A549 (cell line): ENCODE results near the gene ATP7B. TPM values are rescaled to one million over a fixed set of nuclear protein-coding genes. Genes with fewer than 3 reads are reported as not detected.

Experiments used
- ATAC-seq, 2 experiments: fragments of 200-7000 bp in 1 of 2; fragments of >200 bp in 1 of 2; cut with Nextera tagmentation in 1 of 2; cut with Tn5 transposase in 1 of 2; 3 replicates each; pipeline versions ENCODE4 v1.8.0 to v1.9.1; 2018 to 2020; ENCODE audit warnings: mild to moderate bottlenecking in 1 of 2, moderate library complexity in 1 of 2
- CTCF ChIA-PET: fragments of 300-600 bp; sonication (Branson Sonifier 250); formaldehyde crosslinking; extraction: SDS; loops from one replicate; lab custom pipeline; 2021; ENCODE audit warnings: antibody characterized with exemption, inconsistent platforms; lab: Yijun Ruan, JAX
- POLR2A ChIA-PET: fragments of 350-600 bp; formaldehyde crosslinking; extraction: SDS; loops from one replicate; lab custom pipeline; 2021; ENCODE audit warnings: antibody characterized with exemption, inconsistent platforms; lab: Yijun Ruan, JAX
- DNase-seq, 2 experiments: peaks; one replicate each; pipeline versions ENCODE4 v3.0.0 to v3.0.0-alpha.2; 2011 to 2016; ENCODE audit warnings: low read depth in 1 of 2, low spot score in 1 of 2
- FAIRE-seq: peaks from 2 replicates; lab custom pipeline; 2011; peaks lifted over from hg19 to GRCh38; lab: Jason Lieb, UNC
- H3K27ac ChIP-seq, 2 experiments: fragments of >200 bp; sonication (Bioruptor Twin); formaldehyde crosslinking; 3 replicates each; pipeline ENCODE4 v1.5.1; 2016 to 2017
- H3K4me1 ChIP-seq: fragments of >200 bp; sonication (Bioruptor Twin); formaldehyde crosslinking; 3 replicates; pipeline ENCODE4 v1.6.1; 2016
- H3K4me2 ChIP-seq: fragments of >200 bp; sonication (Bioruptor Twin); formaldehyde crosslinking; 3 replicates; pipeline ENCODE4 v1.6.1; 2016
- H3K4me3 ChIP-seq: fragments of >200 bp; sonication (Bioruptor Twin); formaldehyde crosslinking; 3 replicates; pipeline ENCODE4 v1.5.1; 2016
- H3K9me3 ChIP-seq: fragments of >200 bp; sonication (Bioruptor Twin); formaldehyde crosslinking; 3 replicates; pipeline ENCODE4 v1.6.1; 2016
- CHD2 ChIP-seq: fragments of 150-350 bp; IDR thresholded peaks from 2 replicates; pipeline ENCODE4 v1.6.1; 2014; ENCODE audit warnings: low read length; ENCODE audit not compliant: partially characterized antibody
- CHD4 ChIP-seq: fragments of 200-600 bp; sonication (generic); IDR thresholded peaks from 2 replicates; pipeline ENCODE4 v1.6.1; 2016; ENCODE audit warnings: antibody characterized with exemption, mild to moderate bottlenecking, borderline replicate concordance
- CTCF ChIP-seq: fragments of >200 bp; sonication (Bioruptor Twin); formaldehyde crosslinking; IDR thresholded peaks from 3 replicates; pipeline ENCODE4 v1.5.1; 2016
- EP300 ChIP-seq, 2 experiments: fragments of >200 bp; sonication (Bioruptor Twin); formaldehyde crosslinking; IDR thresholded peaks; 2 replicates in 1 of 2; 3 replicates in 1 of 2; pipeline ENCODE4 v1.6.1; 2016 to 2017
- FOSL2 ChIP-seq, 2 experiments: fragments of 450-650 bp in 1 of 2; fragments of >200 bp in 1 of 2; sonication (Bioruptor Twin) in 1 of 2; formaldehyde crosslinking; IDR thresholded peaks; 2 replicates each; pipeline versions ENCODE4 v1.5.0 to v1.6.1; 2016 to 2020; ENCODE audit warnings: mild to moderate bottlenecking in 1 of 2, moderate library complexity in 1 of 2
- JUNB ChIP-seq: fragments of >200 bp; sonication (Bioruptor Twin); formaldehyde crosslinking; IDR thresholded peaks from 2 replicates; pipeline ENCODE4 v1.6.1; 2016
- KDM5A ChIP-seq: fragments of 200-600 bp; sonication (generic); IDR thresholded peaks from 2 replicates; pipeline ENCODE4 v1.6.1; 2016; ENCODE audit warnings: antibody characterized with exemption, mild to moderate bottlenecking
- MAFK ChIP-seq: fragments of 450-650 bp; IDR thresholded peaks from 2 replicates; pipeline ENCODE4 v1.6.1; 2014; ENCODE audit not compliant: partially characterized antibody
- POLR2AphosphoS2 ChIP-seq: conservative IDR thresholded peaks from 2 replicates; pipeline ENCODE4 v1.6.1; 2012; ENCODE audit warnings: low read length, improper control_type of control experiment, inconsistent platforms
- RAD21 ChIP-seq, 2 experiments: fragments of >200 bp in 1 of 2; sonication (Bioruptor Twin) in 1 of 2; formaldehyde crosslinking in 1 of 2; IDR thresholded peaks in 1 of 2; conservative IDR thresholded peaks in 1 of 2; 2 replicates in 1 of 2; 3 replicates in 1 of 2; pipeline ENCODE4 v1.6.1; 2012 to 2018; ENCODE audit warnings: inconsistent platforms in 1 of 2
- RNF2 ChIP-seq: fragments of 200-600 bp; sonication (generic); IDR thresholded peaks from 2 replicates; pipeline ENCODE4 v1.6.1; 2016; ENCODE audit warnings: low read depth, mild to moderate bottlenecking, antibody characterized with exemption, moderate library complexity, borderline replicate concordance
- SMC3 ChIP-seq: fragments of >200 bp; sonication (Bioruptor Twin); formaldehyde crosslinking; IDR thresholded peaks from 3 replicates; pipeline ENCODE4 v1.6.1; 2018; ENCODE audit warnings: inconsistent platforms
- TFCP2L1 ChIP-seq: fragments of 250-450 bp; sonication (Bioruptor Pico); IDR thresholded peaks from 2 replicates; pipeline ENCODE4 v1.5.0; 2021; ENCODE audit warnings: mild to moderate bottlenecking
- ZNF302 ChIP-seq: fragments of 250-450 bp; sonication (Bioruptor Pico); IDR thresholded peaks from 2 replicates; pipeline ENCODE4 v1.9.0; 2021; ENCODE audit warnings: inconsistent platforms, mild to moderate bottlenecking, moderate library complexity
- WGBS: methylation state at CpG from one replicate; pipeline ENCODE4 v1.1.6; 2017; ENCODE audit errors: missing lambda C conversion rate; 5-methylcytosine and 5-hydroxymethylcytosine counted together
- polyA plus RNA-seq, 4 experiments: library from polyadenylated mRNA; depleted of rRNA in 3 of 4; stranded (reverse); fragments of >200 nt; fragmentation: RNase III in 1 of 4; extraction: RNeasy Plus Mini Kit Qiagen cat#74134 plus additional on column Dnase treatment in 1 of 4; gene quantifications; 2 replicates in 3 of 4; 3 replicates in 1 of 4; pipeline ENCODE4 v1.2.3, GENCODE V29; 2011 to 2017
- TF ChIP-seq, protein P1 (sequence below): fragments of 250-450 bp; sonication (Bioruptor Pico); IDR thresholded peaks from 2 replicates; pipeline ENCODE4 v1.5.0; 2020; ENCODE audit warnings: low read depth, mild to moderate bottlenecking, moderate library complexity
- TF ChIP-seq, protein P2 (sequence below): IDR thresholded peaks from 2 replicates; pipeline ENCODE4 v1.6.1; 2012

ATP7B gene
- polyA plus RNA-seq, 2 of the 4 experiments (the other 2 are of a cell fraction) = 2.8 to 3.9 TPM

DNA sequence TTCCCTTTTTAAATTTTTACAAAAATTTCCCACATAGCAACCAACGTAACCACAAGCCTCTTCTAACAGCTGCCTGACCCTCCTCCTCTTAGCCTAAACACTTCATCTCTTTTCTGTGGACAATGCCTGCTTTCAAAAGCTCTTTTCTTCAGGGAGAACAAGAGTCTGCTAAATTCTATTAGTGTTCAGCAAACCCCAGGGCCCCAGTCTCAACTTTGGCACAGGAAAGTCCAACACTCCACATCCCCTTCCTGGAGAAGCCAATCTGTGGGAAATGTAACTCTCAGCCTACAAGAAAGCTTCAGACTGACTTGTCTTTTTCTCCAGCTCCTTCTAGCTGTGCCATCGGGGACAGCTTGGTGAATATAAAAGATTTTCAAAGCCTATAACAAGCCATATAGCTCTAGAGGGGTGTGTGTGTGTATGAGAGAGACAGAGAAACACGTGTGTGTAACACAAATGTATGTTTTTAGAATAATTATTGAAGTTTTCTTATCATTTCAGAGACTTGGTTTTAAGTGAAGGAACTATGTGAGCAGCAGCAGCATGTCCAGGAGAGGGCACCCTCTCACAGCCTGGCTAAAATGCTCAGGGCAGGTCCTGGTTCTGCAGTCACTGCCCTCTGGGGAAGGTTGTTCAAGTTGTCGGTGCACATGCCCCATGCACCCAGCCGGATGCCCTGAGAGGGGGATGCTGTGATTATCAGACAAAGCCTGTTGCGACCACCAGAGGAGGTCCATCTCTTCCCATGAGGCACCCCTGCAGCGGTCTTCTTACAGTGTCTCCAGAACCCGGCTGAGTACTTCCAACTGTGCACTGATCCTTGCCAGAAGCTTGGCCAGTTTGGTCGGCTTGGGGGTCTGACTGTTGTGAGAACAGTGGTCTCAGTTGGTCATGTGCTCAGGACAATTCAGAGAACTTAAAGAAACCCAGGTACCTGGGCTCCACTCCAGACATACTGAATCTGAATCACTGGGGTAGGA lies 115.1 kb downstream of the ATP7B start:
- ATAC-seq = peak; percentile 95 to 98
- peak; percentile 41 to 47 for DNase-seq
- TF ChIP-seq TFCP2L1 = no peak
- no peak for TF ChIP-seq JUNB
- TF ChIP-seq MAFK = no peak
- TF ChIP-seq RAD21 (conservative IDR thresholded peaks at IDR 0.05 in 1 of 2, IDR thresholded peaks at IDR 0.05 in 1 of 2) = peak; percentile 63 to 70
- peak; percentile 68 for TF ChIP-seq SMC3
- TF ChIP-seq CTCF = peak; percentile 60
- TF ChIP-seq, protein P1, sequence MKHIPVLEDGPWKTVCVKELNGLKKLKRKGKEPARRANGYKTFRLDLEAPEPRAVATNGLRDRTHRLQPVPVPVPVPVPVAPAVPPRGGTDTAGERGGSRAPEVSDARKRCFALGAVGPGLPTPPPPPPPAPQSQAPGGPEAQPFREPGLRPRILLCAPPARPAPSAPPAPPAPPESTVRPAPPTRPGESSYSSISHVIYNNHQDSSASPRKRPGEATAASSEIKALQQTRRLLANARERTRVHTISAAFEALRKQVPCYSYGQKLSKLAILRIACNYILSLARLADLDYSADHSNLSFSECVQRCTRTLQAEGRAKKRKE (CRISPR knock-in tag) = no peak
- 0 out of 3 replicates have a peak overlapping the region, but pooled peaks have one; percentile 10 for H3K4me2 ChIP-seq
- CTCF ChIA-PET = interaction anchor here (0.6 to 9.2 kb wide), 22 partner anchors 8 to 307 kb away, joined by 3 to 81 read pairs (median 3); partner anchors contain the start of gene NEK5
- 2% methylated on average over 5 of the region's 9 CpGs for WGBS
- H3K4me3 ChIP-seq = no peak overlapping the region
- FAIRE-seq = no peak
- POLR2A ChIA-PET = interaction anchor here (0.9 to 1.2 kb wide), 2 partner anchors 231 to 232 kb away, joined by 3 read pairs; no protein-coding TSS in a partner anchor
- no peaks in the 10 kb centered on the region for H3K4me1 ChIP-seq
- no peaks in the 10 kb centered on the region for H3K9me3 ChIP-seq
- no peak overlapping the region for H3K27ac ChIP-seq

GRCh38 chr13:51894239-51894638 lies 117.0 kb downstream of the ATP7B start:
- POLR2A ChIA-PET = no interaction called here
- ATAC-seq = no peak
- H3K4me3 ChIP-seq = no peak overlapping the region
- no peak overlapping the region for H3K27ac ChIP-seq
- 86% methylated on average over 4 of the region's 4 CpGs for WGBS
- no peak for DNase-seq
- no peak overlapping the region for H3K4me2 ChIP-seq
- FAIRE-seq = no peak
- H3K9me3 ChIP-seq = no peaks in the 10 kb centered on the region
- no peak for TF ChIP-seq ZNF302 (CRISPR knock-in tag)
- no peak for TF ChIP-seq CHD4
- TF ChIP-seq FOSL2 (IDR thresholded peaks at IDR 0.05) = no peak
- TF ChIP-seq FOSL2 (CRISPR knock-in tag; IDR thresholded peaks at IDR 0.05) = no peak
- no peak for TF ChIP-seq EP300 (IDR thresholded peaks at IDR 0.05)
- TF ChIP-seq KDM5A = no peak
- no peaks in the 10 kb centered on the region for H3K4me1 ChIP-seq
- CTCF ChIA-PET = interaction anchor here (1.1 to 9.2 kb wide), 5 partner anchors 8 to 307 kb away, joined by 4 to 81 read pairs (median 10); partner anchors contain the start of gene NEK5

GRCh38 chr13:51892657-51893056 lies 118.6 kb downstream of the ATP7B start:
- no peak for FAIRE-seq
- whole genome bisulfite sequencing = 21% methylated on average over 3 of the region's 3 CpGs
- no peaks in the 10 kb centered on the region for H3K9me3 ChIP-seq
- DNase-seq = no peak
- H3K27ac ChIP-seq = no peak overlapping the region
- no peaks in the 10 kb centered on the region for H3K4me1 ChIP-seq
- no peak for TF ChIP-seq CHD2
- TF ChIP-seq POLR2AphosphoS2 = no peak
- H3K4me2 ChIP-seq = no peak overlapping the region
- ChIA-PET POLR2A (no interaction called here), CTCF (interaction anchor here (1.3 to 9.2 kb wide), 4 partner anchors 47 to 309 kb away, joined by 4 to 81 read pairs (median 6); partner anchors contain the start of gene NEK5)
- no peak overlapping the region for H3K4me3 ChIP-seq
- ATAC-seq = no peak

- WGBS = 16% methylated on average over 2 of the region's 2 CpGs
- H3K4me2 ChIP-seq = no peak overlapping the region
- no peaks in the 10 kb centered on the region for H3K9me3 ChIP-seq
- FAIRE-seq = no peak
- no peak overlapping the region for H3K27ac ChIP-seq
- no peak overlapping the region for H3K4me3 ChIP-seq
- POLR2A ChIA-PET = no interaction called here
- no peak for DNase-seq
- no peak for TF ChIP-seq RNF2
- TF ChIP-seq, protein P2, sequence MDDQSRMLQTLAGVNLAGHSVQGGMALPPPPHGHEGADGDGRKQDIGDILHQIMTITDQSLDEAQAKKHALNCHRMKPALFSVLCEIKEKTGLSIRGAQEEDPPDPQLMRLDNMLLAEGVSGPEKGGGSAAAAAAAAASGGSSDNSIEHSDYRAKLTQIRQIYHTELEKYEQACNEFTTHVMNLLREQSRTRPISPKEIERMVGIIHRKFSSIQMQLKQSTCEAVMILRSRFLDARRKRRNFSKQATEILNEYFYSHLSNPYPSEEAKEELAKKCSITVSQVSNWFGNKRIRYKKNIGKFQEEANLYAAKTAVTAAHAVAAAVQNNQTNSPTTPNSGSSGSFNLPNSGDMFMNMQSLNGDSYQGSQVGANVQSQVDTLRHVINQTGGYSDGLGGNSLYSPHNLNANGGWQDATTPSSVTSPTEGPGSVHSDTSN = no peak
- TF ChIP-seq, all 56 proteins: peak for 0
- CTCF ChIA-PET = interaction anchor here (2.6 kb wide), 1 partner anchor 9 kb away, joined by 8 read pairs; no protein-coding TSS in a partner anchor
- ATAC-seq = no peak
- H3K4me1 ChIP-seq = no peaks in the 10 kb centered on the region
Observed at GRCh38 chr13:51887468-51887867, 123.8 kb downstream of the ATP7B start.
